HG03571 (cell line): ENCODE data around the gene P2RY8.
"Not testable (repeated sequence)": the region's sequence is repeated elsewhere in the genome, so short reads cannot be mapped to it uniquely, and the experiment has no call there.

Experiments used
- ATAC-seq: cut with Tn5 transposase; IDR thresholded peaks from one replicate; pipeline ENCODE4 v1.9.1; 2021; ENCODE audit not compliant: unreplicated experiment

P2RY8 gene, protein sequence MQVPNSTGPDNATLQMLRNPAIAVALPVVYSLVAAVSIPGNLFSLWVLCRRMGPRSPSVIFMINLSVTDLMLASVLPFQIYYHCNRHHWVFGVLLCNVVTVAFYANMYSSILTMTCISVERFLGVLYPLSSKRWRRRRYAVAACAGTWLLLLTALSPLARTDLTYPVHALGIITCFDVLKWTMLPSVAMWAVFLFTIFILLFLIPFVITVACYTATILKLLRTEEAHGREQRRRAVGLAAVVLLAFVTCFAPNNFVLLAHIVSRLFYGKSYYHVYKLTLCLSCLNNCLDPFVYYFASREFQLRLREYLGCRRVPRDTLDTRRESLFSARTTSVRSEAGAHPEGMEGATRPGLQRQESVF

DNA sequence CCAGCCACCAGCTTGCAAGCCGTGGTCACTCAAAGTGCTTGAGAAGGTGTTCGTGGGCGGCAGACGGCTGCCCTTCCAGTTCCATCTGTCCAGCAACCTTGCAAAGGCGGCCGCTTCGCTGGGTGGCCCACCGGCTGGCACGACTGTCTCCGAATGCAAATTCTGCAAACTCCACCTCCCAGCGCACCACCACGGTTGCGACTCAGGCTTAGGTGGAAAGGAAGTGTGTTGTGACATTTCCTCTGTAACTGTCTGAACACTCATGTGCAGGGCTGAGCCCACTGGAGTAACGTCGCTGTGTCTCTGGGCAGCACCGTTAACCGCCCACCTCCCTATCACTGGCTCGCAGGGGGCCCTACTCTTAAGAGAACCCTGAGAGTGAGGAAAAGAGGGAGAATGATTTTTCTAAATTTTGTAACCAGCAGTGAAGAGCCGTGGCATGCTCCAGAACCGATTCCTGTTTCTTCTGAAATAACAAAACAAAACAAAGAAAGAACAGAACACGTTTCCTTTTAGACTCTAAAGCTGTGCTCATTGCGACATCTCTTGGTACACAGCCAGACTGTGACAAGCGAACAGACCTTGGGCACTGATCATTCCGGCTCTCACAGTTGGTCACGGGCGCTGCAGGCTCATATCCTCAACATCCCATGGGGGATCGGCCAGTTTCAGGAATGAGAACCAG is at the start of gene P2RY8:
Gene P2RY8 (minus strand): TSS at position 155 of the 685 bp plus-strand sequence. CDS start 70,627 bp downstream, outside the sequence.
- ATAC-seq, result peak; percentile 48

DNA sequence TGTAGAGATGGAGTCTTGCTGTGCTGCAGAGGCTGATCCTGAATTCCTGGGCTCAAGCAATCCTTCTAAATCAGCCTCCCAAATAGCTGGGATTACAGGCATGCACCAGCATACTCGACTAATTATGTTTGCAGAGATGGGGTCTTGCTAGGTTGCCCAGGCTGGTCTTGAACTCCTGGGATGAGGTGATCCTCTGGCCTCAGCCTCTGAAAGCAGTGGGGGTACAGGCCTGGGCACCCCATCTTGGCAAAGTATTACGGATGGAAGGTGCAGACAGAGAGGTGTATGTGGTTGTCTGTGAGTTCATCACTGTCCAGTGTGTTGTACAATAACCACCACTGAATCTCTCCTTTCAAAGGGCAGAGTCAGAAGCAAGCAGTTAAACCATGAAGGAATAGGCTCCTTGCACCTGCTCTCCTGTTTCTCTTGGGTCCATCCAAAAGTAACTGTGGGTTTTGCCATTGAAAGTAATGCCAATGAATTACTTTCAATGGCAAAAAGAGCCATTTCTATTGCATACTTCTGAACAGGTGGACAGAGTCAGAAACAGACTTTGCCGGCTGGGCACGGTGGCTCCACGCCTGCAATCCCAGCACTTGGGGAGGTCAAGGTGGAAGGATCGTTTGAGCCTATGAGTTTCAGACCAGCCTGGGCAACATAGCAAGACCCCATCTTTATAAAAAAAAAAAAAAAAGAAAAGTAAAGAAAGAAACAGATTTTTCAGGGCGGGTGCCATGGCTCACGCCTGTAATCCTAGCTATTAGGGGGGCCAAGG is 47.4 kb upstream of the P2RY8 start:
- no peak for ATAC-seq

DNA sequence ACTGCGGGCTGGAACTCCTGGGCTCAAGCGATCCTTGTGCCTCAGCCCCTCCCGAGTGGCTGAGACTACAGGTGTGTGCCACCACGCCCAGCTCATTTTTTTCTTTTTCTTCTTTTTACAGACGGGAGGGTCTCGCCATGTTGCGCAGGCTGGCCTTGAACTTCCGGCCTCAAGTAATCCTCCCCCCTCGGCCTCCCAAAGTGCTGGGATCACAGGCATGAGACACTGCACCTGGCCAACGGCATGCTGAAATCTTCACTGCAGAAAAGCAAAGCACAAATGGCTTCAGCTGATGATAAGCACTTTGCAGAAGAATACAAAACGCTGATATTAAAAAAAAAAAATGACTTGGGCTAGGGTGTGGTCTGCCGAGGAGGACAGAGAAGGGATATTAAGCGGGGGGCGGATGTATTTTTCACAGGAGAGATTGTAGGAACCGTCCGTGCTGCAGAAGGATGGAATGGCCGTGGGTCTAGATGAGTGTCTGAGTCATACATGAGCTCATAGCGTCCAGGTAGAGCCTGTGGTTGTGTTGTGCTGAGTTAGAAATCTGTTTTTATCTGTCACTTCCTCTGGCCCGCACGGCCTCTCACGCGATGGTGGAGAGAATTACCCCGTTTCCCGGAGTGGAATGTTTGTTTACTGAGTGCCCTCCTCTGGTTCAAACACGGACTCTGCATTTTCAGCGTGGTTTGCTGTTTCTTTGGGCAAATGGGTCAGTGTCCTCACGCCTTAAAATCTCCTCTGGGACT is 45.9 kb upstream of the P2RY8 start:
- peak; percentile 75 for ATAC-seq

DNA sequence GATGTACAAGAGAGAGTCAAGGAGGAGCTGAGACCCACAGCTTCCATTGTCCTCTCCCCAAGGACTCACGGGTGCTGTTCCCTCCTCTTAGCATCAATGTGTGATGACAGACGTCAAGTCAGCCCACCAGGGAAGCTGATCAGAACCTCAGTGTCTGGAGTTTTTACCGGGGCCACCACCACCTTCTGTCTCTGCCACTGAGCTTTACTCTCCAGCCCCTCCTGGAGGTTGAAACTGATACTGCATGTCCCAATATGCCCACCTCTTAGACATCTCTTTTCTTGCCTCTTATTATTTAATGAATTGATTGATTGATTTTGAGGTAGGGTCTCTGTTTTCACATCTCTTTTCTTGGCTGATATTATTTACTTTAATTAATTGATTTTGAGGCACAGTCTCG is 44.1 kb upstream of the P2RY8 start:
- ATAC-seq, result no peak

DNA sequence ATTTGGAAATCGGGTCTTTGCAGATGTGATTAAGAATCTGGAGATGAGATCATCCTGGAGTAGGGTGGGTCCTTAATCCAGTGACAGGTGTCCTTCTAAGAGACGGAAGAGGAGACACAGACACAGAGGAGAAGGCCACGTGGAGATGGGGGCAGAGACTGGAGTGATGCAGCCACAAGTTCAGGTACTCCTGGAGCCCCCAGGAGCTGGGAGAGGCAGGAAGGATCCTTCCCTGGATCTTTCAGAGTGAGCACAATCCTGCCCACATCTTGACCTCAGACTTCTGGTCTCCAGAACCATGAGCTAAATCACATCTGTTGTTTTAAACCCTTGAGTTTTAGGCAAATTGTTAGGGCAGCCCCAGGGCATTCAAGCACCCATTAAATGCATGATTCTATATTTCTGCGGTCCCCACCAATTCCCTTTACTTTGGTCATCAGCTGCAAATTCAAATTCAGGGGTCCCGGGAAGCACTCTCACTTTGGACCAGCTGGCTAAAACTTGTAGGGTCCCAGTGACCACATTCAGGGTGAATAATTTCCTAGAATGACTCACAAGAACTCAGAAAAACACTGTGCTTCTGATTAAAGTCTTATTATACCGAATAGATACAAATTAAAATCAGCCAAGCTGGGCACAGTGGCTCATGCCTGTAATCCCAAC is 41.7 kb upstream of the P2RY8 start:
- ATAC-seq, result no peak

DNA sequence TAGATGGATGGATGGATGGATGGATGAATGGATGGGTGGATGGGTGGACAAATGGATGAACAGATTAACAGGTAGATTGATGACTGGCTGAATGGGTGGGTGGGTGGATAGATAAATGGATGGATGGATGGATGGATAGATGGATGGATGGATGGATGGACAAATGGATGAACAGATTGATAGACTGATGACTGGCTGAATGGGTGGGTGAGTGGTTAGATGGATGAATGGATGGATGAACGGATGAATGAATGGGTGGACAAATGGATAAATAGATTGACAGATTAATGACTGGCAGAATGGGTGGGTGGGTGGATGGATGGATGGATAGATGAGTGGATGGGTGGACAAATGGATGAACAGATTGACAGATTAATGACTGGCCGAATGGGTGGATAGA is 40.9 kb upstream of the P2RY8 start:
- no peak for ATAC-seq

DNA sequence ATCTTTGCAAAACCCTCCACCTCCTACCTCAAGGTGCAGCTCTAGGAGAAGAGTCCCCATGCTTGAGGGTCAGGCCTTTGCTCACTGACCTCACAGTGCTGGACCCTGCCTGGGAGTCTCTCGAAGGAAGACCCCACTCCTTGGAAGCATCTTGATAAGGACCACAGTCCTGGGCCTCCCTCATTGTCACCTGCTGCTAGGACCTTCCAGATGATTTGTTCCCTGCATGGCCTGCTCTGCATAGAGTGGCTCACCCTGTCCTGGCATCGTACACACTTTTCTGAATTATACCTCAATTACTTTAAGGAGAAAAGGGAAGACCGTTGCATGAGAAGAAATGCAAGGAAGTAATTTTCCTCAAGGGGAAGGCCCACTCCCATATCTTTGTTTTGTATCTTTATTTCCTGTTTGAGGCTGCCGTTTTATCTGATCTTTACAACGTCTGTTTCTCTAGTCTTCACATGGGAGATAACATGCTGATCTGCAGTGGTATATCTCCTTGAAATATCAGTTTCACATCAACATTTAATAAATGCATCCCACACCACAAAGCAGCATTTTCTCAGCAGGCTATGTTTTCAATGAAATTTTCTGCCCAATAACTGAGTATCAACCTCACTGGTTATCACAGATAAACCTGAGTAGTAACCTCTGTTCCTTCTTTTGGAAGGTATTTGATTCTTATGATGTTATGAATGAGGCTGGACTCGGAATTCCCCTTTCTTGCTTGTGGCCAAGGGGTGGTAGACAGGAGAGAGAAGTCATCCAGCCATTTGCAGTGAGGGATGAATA is 39.4 kb upstream of the P2RY8 start:
- no peak for ATAC-seq

DNA sequence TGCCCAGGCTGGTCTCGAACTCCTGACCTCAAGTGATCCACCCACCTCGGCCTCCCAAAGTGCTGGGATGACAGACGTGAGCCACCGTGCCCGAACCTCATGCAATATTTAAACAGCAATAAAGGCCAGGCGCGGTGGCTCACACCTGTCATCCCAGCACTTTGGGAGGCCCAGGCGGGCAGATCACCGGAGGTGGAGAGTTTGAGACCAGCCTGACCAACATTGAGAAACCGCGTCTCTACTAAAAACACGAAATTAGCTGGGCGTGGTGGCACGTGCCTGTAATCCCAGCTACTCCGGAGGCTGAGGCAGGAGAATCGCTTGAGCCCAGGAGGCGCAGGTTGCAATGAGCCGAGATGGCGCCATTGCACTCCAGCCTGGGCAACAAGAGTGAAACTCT is 37.2 kb upstream of the P2RY8 start:
- not testable (repeated sequence) for ATAC-seq

DNA sequence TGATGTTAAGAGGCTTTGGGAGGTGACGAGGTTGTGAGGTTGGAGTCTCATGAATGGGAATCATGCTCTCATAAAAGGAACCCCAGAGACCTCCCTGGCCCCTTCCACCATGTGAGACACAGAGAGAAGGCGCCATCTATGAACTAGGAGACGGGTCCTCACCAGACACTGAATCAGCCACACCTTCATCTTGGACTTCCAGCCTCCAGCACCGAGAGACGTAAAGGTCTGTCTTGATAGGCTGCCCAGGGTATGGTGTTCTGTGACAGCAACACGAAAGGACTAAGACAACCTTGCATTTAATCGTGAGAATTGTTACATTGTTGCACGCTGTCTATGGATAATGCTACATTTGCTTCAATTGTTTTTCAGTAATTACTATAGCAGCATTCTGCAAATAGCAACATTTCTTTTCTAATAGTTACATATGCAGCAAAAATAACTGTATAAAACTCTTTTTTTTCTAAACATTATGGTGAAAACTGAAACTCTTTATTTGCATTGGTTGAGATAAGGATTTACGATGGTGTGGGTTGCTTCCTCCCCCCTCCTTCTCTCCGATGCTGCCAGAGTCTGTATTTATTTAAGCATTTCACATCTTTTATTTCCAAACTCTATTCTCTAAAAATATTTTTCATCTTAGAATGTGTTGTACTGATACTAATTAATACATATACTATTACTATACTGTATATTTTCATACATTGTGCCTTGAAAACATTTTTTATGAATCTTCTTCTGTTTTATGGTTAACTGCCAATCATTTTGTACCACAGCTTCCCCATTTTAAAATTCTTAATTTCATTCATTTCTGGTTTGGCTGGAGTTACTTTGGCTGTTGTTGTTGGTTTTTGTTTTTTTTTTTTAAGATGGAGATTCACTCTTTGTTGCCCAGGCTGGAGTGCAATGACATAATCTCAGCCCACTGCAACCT is 28.0 kb upstream of the P2RY8 start:
- ATAC-seq, result no peak

DNA sequence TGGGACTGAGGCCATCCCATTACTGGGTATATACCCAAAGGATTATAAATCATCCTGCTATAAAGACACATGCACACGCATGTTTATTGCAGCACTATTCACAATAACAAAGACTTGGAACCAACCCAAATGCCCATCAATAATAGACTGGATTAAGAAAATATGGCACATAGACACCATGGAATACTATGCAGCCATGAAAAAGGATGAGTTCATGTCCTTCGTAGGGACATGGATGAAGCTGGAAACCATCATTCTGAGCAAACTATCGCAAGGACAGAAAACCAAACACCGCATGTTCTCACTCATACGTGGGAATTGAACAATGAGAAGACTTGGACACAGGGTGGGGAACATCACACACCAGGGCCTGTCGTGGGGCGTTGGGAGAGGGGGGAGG is 27.1 kb upstream of the P2RY8 start:
- ATAC-seq, result not testable (repeated sequence)

DNA sequence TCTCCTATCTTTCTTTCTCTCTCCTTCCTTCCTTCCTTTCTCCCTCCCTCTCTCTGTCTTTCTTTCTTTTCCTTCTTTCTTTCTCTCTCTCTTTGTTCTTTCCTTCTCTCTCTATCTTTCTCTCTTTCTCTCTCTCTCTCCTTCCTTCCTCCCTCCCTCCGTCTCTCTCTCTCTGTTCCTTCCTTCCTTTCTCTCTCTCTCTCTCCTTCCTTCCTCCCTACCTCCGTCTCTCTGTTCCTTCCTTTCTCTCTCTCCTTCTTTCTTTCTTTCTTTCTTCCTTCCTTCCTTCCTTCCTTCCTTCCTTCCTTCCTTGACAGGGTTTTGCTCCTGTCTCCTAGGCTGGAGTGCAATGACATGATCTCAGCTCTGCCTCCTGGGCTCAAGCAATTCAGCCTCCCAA is 24.2 kb upstream of the P2RY8 start:
- no peak for ATAC-seq

DNA sequence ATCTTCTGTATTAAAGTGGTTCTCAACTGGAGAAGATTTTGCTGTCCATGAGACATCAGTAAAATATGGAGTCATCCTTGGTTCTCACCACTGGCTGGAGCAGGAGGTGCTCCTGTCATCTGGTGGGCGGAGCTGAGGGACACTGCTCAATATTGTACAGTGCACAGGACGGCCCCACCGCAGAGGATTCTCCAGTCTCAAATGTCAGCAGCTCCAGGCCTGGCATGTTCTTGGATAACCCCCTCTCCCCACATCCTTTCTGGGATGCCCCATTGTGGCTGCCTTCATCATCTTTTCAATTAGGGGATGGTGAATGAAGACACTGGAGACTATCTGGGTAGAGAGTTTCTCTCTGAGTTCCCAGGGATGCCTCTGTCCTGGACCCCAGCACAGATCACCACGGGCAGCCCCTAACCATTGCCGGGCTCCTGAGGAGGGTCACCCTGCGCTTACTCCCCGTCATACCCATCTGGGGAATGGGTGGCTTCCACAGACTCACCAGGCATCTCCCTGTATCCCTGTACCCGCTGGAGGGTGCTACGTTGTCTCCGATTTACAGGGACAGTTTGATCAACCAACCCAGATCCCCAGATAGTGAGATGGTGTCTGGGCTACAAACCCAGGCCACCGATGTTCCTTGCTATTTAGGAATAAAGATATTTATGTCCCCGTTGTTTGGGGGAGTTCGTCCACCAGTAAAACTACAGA is 21.9 kb upstream of the P2RY8 start:
- ATAC-seq, result no peak

DNA sequence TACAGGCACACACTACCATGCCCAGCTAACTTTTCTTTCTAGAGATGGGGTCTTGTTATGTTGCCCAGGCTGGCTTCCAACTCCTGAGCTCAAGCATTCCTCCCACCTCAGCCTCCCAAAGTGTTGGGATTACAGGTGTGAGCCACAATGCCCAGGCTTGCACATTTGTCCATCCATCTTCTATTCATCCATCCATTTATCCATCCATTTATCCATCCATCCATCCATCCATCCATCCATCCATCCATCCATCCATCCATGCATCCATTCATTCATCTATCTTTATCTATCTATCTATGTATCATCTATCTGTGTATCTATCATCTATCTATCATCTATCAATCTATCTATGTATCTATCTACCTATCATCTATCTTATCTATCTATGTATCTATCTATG is 20.5 kb upstream of the P2RY8 start:
- ATAC-seq, result not testable (repeated sequence)

DNA sequence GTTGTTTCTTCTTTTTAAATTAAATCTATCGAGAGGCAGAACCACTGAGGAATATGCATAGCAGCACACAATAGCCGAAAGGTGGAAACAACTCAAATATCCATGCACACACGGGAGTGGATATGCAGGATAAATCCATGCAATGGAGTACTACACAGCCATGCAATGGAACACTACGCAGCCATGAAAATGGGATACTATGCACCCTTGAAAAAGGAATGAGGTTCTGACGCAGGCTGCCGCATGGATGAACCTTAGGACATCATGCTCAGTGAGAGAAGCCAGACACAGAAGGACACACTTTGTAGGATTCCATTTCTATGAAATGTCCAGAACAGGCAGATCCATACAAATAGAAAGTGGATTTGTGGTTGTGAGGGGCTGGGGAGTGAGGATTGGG is 18.4 kb upstream of the P2RY8 start:
- no peak for ATAC-seq

DNA sequence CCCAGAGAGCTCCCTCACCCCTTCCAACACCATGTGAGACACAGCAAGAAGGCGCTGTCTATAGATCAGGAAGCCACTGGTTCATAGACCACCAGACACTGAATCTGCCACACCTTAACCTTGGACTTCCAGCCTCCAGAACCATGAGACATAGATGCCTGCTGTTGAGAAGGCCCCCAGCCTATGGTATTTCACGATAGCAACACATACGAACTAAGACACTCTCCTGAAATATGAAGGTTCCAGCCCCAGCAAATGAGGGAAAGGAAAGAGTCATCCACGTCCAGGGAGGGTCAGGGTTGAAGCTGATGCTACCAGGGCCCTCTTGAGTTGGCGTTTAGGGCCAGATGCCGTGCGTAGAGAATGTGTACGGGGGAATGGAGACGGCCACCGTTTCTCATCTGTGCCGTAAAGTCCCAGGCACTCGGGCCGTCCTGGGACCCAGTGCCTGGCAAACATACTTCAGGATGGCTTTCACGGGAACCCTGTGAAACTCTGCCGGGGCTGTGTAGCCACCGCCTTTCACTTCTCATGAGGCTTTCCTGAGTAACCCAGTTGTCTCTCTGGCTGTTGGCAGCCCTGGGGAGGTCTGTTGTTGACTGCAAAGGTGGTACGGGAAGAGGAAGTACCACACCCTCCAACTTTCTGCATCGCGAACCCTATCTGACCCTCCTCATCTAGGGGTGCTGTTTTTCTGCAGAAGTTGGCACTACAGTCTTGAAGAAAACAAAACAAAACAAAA is 17.7 kb upstream of the P2RY8 start:
- ATAC-seq, result no peak

DNA sequence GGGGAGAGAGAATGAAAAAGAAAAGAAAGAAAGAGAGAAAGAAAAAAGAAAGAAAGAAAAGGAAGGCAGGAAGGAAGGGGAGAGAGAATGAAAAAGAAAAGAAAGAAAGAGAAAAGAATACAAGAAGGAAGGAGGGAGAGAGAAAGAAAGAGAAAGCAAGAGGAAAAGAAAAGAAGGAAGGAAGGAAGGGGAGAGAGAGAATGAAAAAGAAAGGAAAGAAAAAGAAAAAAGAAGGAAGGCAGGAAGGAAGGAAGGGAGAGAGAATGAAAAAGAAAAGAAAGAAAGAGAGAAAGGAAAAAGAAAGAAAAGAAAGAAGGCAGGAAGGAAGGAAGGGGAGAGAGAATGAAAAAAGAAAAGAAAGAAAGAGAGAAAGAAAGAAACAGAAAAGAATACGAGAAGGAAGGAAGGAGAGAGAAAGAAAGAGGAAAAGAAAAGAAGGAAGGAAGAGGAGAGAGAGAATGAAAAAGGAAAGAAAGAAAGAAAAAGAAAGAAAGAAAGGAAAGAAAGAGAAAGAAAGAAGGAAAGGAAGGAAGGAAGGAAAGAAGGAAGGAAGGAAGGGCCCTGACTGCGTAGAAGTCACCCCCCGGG is 15.1 kb upstream of the P2RY8 start:
- no peak for ATAC-seq

DNA sequence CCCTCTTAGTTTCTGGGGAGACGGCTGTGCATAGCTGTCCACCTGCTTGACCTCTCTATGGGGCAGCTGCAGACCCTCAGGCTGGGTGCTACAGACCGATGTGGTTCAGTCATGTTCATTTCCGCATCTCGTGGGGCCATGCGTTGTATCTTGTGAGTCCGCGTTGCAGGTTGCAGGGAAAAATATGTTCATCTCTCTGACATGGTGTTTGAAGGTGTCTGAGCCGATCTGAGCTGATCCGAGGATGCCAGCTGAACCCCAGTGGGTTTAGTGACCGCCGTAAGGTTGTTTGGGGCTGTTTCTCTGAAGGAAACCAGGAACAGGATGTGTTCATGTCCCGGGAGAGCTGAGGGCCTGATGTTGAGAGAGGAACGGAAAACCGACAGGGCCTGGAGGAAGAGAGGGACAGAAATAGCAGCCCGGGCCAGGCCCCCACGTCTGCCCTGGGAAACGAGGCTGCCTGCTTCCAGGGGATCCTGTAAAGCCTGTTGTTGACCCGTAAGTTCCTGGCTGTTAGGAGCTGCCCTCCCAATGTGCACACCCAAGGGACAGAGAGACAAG is 9.8 kb upstream of the P2RY8 start:
- ATAC-seq, result no peak
